ENCODE data around the gene CNKSR1.
A peak's percentile ranks its signal among the peaks of the same experiment; 100 is the strongest.

CNKSR1 gene

DNA sequence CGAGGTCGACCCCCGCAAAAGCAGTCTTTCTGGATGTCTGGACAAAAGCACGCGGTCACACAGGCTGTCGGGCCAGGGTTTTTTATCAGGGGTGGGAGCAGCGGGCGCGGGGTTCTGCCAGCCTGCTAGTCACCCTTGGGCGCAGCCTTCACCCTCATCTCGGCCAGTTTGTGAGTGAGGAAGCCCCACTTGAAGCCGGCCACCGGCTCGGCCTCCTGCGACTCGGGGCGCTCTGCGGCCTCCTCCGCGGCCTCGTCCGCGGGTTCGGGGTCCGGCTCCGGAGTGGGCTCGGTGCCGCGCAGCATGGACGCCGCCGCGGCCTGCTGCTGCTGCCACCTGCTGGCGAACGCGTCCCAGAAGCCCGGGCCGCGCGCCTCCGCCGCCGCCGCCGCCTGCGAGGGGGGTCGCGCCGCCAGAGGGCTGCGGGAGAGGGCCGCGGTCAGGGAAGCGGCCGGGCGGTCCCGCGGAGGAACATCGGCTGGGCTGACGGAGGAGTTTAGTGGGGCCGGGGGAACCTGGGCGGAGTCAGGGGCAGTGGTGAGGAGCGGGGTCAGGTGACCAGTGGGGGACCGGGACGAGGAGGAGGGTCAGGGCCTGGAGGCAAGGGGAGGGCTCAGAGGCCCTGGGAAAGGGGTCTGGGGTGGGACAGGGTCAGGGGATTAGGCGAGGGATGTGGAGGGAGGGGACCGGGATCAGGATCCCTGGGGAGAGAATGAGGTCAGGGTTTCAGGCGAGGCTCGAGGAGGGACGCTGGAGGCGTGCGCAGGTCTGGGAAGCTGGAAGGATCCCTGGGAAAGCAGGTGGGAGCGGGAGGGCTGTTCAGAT is 13.0 kb upstream of the CNKSR1 start:
- Histone ChIP-seq H4K20me1 (ENCODE audit: insufficient read depth, low read length) (no peaks in the 10 kb centered on the region), H3K9ac (ENCODE audit: low read depth, low read length) (peak overlapping the region; percentile 26; the same call in 1 of the 2 replicates), H3K79me2 (ENCODE audit: insufficient read depth, low read length) (no peaks in the 10 kb centered on the region), H2AFZ (ENCODE audit: low read depth, low read length) (peak overlapping the region; percentile 53), H3K9me3 (ENCODE audit: insufficient read depth, low read length, severe bottlenecking) (no peaks in the 10 kb centered on the region), H3K4me1 (ENCODE audit: insufficient read depth, low read length) (peaks cover 7% of the 10 kb centered on the region), H3K36me3 (ENCODE audit: insufficient read depth, low read length) (no peaks in the 10 kb centered on the region), H3K27me3 (ENCODE audit: insufficient read depth, low read length, poor library complexity) (peaks cover 37% of the 10 kb centered on the region), H3K4me2 (ENCODE audit: insufficient read depth, low read length) (peak overlapping the region; percentile 62), H3K27ac (ENCODE audit: low read length) (no peak overlapping the region), H3K4me3 (ENCODE audit: low read depth in 1 of 2, low read length in 2 of 2) (peak overlapping the region in 1 of 2 experiments; percentile 39; a peak in 2 of 4 replicates)
- ATAC-seq (ENCODE audit: insufficient read depth, low read depth) (peak; percentile 86), DNase-seq (peak; percentile 45)
- TF ChIP-seq, protein P1, sequence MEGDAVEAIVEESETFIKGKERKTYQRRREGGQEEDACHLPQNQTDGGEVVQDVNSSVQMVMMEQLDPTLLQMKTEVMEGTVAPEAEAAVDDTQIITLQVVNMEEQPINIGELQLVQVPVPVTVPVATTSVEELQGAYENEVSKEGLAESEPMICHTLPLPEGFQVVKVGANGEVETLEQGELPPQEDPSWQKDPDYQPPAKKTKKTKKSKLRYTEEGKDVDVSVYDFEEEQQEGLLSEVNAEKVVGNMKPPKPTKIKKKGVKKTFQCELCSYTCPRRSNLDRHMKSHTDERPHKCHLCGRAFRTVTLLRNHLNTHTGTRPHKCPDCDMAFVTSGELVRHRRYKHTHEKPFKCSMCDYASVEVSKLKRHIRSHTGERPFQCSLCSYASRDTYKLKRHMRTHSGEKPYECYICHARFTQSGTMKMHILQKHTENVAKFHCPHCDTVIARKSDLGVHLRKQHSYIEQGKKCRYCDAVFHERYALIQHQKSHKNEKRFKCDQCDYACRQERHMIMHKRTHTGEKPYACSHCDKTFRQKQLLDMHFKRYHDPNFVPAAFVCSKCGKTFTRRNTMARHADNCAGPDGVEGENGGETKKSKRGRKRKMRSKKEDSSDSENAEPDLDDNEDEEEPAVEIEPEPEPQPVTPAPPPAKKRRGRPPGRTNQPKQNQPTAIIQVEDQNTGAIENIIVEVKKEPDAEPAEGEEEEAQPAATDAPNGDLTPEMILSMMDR (IDR thresholded peaks at IDR 0.05; ENCODE audit: borderline replicate concordance, extremely low read depth, low read length, poor library complexity, severe bottlenecking), result peak; percentile 63
- no peak for TF ChIP-seq EZH2 (IDR thresholded peaks at IDR 0.05; ENCODE audit: borderline replicate concordance, low read depth, low read length, severe bottlenecking)

DNA sequence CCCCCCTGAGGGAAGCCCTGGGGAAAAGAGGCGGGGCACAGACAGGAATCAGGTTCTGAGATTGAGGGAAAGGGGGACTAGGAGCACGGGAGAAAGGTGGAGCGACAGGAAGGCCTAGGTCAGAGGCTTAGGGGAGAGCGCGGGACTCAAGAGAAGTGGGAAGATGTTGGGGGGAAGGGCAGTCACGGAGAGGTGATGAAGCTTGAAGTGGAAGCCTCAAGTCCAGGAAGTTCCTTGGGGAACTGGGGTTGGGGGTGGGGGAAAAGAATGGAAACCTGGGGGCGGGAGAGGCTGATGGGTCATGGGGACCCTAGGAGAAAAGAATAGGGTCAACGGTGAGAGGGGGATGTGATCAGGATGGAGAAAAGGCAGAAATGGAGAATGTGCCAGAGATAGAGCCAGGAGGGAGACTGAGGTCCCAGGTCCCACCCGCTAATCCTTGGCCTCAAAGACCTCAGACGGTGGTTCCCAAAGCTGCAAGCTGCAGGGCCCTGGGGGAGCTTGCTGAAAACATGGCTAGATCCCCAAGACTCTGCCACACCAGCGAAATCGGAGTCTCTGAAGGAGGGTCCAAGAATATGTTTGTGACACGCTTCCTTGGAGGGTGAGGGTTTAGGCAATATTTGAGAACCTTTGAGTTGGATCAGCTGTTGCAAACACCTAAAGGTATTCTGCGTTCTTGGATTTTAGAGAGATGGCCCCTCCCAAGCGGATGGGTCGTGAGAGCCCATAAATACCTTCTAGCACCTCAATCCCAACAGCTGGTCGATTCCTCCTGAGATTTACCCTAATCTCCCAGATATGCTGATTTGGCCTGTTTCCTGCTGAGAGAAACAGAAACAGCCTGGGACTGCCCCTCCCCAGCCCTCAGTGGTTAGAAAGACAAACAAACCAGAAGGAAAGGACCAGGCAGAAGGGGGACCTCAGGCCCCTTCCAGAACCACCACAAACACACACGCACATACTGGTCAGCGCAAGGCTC is 12.1 kb upstream of the CNKSR1 start:
- Histone ChIP-seq H3K9ac (ENCODE audit: low read depth, low read length) (no peak overlapping the region), H3K4me3 (ENCODE audit: low read depth in 1 of 2, low read length in 2 of 2) (no peak overlapping the region), H3K9me3 (ENCODE audit: insufficient read depth, low read length, severe bottlenecking) (no peaks in the 10 kb centered on the region)

DNA sequence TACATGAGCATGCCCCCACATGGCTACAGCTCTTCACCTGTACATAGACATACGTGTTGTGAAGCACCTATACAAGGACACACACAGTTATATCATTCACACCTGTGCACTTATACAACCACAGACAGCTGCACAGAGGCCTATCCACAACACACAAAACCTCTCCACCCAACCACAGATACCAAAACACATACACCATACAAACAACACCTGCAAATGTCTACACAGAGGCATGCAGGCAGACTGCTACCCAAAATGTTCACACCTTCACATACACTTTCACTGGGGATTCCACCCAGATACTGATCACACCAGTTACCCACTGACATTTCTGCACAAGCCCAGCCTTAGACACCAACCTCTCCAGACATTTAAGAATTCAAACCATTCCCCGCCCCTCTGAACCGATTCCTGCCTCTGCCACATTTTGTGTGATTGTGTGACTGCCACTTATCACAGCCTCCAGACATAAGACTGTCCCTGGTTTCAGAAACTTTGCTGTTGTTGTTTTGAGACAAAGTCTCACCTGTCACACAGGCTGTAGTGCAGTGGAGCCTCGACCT is 10.5 kb upstream of the CNKSR1 start:
- ATAC-seq (ENCODE audit: insufficient read depth, low read depth) (no peak), DNase-seq (no peak)

More for the DNA sequence above, 12.1 kb upstream of the CNKSR1 start:
- no peaks in the 10 kb centered on the region for H3K79me2 ChIP-seq (ENCODE audit: insufficient read depth, low read length)
- no peak overlapping the region for H3K27ac ChIP-seq (ENCODE audit: low read length)
- peaks cover 37% of the 10 kb centered on the region for H3K27me3 ChIP-seq (ENCODE audit: insufficient read depth, low read length, poor library complexity)
- no peaks in the 10 kb centered on the region; the same call in 1 of the 2 replicates for H3K36me3 ChIP-seq (ENCODE audit: insufficient read depth, low read length)
- ATAC-seq (ENCODE audit: insufficient read depth, low read depth) (no peak), DNase-seq (no peak)
- H3K4me1 ChIP-seq (ENCODE audit: insufficient read depth, low read length), result peaks cover 15% of the 10 kb centered on the region
- H3K4me2 ChIP-seq (ENCODE audit: insufficient read depth, low read length), result no peak overlapping the region
- H4K20me1 ChIP-seq (ENCODE audit: insufficient read depth, low read length), result no peaks in the 10 kb centered on the region
- TF ChIP-seq, protein P1 (IDR thresholded peaks at IDR 0.05; ENCODE audit: borderline replicate concordance, extremely low read depth, low read length, poor library complexity, severe bottlenecking), result no peak
- TF ChIP-seq EZH2 (IDR thresholded peaks at IDR 0.05; ENCODE audit: borderline replicate concordance, low read depth, low read length, severe bottlenecking), result no peak
- no peak overlapping the region for H2AFZ ChIP-seq (ENCODE audit: low read depth, low read length)

More for the DNA sequence above, 10.5 kb upstream of the CNKSR1 start:
- Histone ChIP-seq H3K79me2 (ENCODE audit: insufficient read depth, low read length) (peaks cover 3% of the 10 kb centered on the region; the same call in 1 of the 2 replicates), H3K36me3 (ENCODE audit: insufficient read depth, low read length) (peaks cover 5% of the 10 kb centered on the region), H3K27me3 (ENCODE audit: insufficient read depth, low read length, poor library complexity) (peaks cover 28% of the 10 kb centered on the region), H3K9ac (ENCODE audit: low read depth, low read length) (no peak overlapping the region), H3K27ac (ENCODE audit: low read length) (no peak overlapping the region), H2AFZ (ENCODE audit: low read depth, low read length) (no peak overlapping the region), H4K20me1 (ENCODE audit: insufficient read depth, low read length) (no peaks in the 10 kb centered on the region), H3K4me3 (ENCODE audit: low read depth in 1 of 2, low read length in 2 of 2) (no peak overlapping the region), H3K4me2 (ENCODE audit: insufficient read depth, low read length) (no peak overlapping the region), H3K9me3 (ENCODE audit: insufficient read depth, low read length, severe bottlenecking) (no peaks in the 10 kb centered on the region), H3K4me1 (ENCODE audit: insufficient read depth, low read length) (peaks cover 29% of the 10 kb centered on the region)
- TF ChIP-seq EZH2 (IDR thresholded peaks at IDR 0.05; ENCODE audit: borderline replicate concordance, low read depth, low read length, severe bottlenecking), result no peak
- TF ChIP-seq, protein P1 (IDR thresholded peaks at IDR 0.05; ENCODE audit: borderline replicate concordance, extremely low read depth, low read length, poor library complexity, severe bottlenecking), result no peak

All from DND-41 (cell line).